GM19372 (cell line): ENCODE results near the gene SHLD1.

ENCODE experiments used
- ATAC-seq: cut with Tn5 transposase; IDR thresholded peaks from one replicate; pipeline ENCODE4 v1.9.1; 2021; ENCODE audit warnings: mild to moderate bottlenecking, low read depth, moderate library complexity; ENCODE audit not compliant: unreplicated experiment

SHLD1 gene

GRCh38 chr20:5843054-5843592 is 92.9 kb downstream of the SHLD1 start:
- ATAC-seq: peak; percentile 55

GRCh38 chr20:5844063-5844681 is 94.0 kb downstream of the SHLD1 start:
- ATAC-seq: peak; percentile 69

GRCh38 chr20:5845681-5846615 is 95.7 kb downstream of the SHLD1 start:
- ATAC-seq: no peak

GRCh38 chr20:5848711-5849505 is 98.7 kb downstream of the SHLD1 start:
- no peak for ATAC-seq

GRCh38 chr20:5855939-5856338 is 105.7 kb downstream of the SHLD1 start:
- ATAC-seq: no peak

- ATAC-seq: no peak
Observed at GRCh38 chr20:5859608-5860007, 109.4 kb downstream of the SHLD1 start.

- no peak for ATAC-seq
Observed at GRCh38 chr20:5862703-5863039, 112.5 kb downstream of the SHLD1 start.

- ATAC-seq: no peak
Observed at GRCh38 chr20:5863040-5863833, 113.0 kb downstream of the SHLD1 start.

- no peak for ATAC-seq
Observed at GRCh38 chr20:5864428-5864827, 114.2 kb downstream of the SHLD1 start.

GRCh38 chr20:5864873-5865587 is 114.8 kb downstream of the SHLD1 start:
- ATAC-seq: no peak

GRCh38 chr20:5865604-5866003 is 115.4 kb downstream of the SHLD1 start:
- ATAC-seq: no peak

- no peak for ATAC-seq
Observed at GRCh38 chr20:5870568-5870981, 120.4 kb downstream of the SHLD1 start.

GRCh38 chr20:5871459-5872410 is 121.5 kb downstream of the SHLD1 start:
- ATAC-seq: no peak

GRCh38 chr20:5877128-5877527 is 126.9 kb downstream of the SHLD1 start:
- ATAC-seq: no peak

- no peak for ATAC-seq
Observed at GRCh38 chr20:5880326-5880725, 130.1 kb downstream of the SHLD1 start.

GRCh38 chr20:5881703-5882102 is 131.5 kb downstream of the SHLD1 start:
- no peak for ATAC-seq

- ATAC-seq: no peak
Observed at GRCh38 chr20:5882166-5882565, 132.0 kb downstream of the SHLD1 start.
